Esophagus squamous epithelium (tissue), 4 donors: ENCODE data around the gene GTPBP6.

Experiments used
- POLR2A ChIP-seq, 4 donors: fragments of 450-650 bp; IDR thresholded peaks; one replicate each; pipeline ENCODE4 v1.6.1; 2017; ENCODE audit warnings: antibody characterized with exemption in 4 of 4, mild to moderate bottlenecking in 4 of 4, moderate library complexity in 3 of 4
- TF ChIP-seq, protein P1 (sequence below), 6 experiments: fragments of 450-650 bp in 4 of 6; fragments of 200-600 bp in 2 of 6; sonication (generic) in 2 of 6; IDR thresholded peaks; one replicate each; pipeline ENCODE4 v1.5.1; 2016 to 2019; ENCODE audit warnings: antibody characterized with exemption in 6 of 6, mild to moderate bottlenecking in 4 of 6, moderate library complexity in 4 of 6

GRCh38 chrX:276581-277201 is 41.9 kb downstream of the GTPBP6 start:
- no peak for TF ChIP-seq POLR2A (IDR thresholded peaks at IDR 0.05)
- TF ChIP-seq, protein P1, sequence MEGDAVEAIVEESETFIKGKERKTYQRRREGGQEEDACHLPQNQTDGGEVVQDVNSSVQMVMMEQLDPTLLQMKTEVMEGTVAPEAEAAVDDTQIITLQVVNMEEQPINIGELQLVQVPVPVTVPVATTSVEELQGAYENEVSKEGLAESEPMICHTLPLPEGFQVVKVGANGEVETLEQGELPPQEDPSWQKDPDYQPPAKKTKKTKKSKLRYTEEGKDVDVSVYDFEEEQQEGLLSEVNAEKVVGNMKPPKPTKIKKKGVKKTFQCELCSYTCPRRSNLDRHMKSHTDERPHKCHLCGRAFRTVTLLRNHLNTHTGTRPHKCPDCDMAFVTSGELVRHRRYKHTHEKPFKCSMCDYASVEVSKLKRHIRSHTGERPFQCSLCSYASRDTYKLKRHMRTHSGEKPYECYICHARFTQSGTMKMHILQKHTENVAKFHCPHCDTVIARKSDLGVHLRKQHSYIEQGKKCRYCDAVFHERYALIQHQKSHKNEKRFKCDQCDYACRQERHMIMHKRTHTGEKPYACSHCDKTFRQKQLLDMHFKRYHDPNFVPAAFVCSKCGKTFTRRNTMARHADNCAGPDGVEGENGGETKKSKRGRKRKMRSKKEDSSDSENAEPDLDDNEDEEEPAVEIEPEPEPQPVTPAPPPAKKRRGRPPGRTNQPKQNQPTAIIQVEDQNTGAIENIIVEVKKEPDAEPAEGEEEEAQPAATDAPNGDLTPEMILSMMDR (IDR thresholded peaks at IDR 0.05), result no peak
